GM23338 (cell line): Measurements from ENCODE around the gene NFIC. TPM values are rescaled to one million over a fixed set of nuclear protein-coding genes. Genes with fewer than 3 reads are reported as not detected.

ENCODE experiments used
- ATAC-seq: fragments of 200-7000 bp; cut with Tn5 transposase; 3 replicates; pipeline ENCODE4 v1.9.1; 2020
- DNase-seq: peaks from one replicate; pipeline ENCODE4 v3.0.0-alpha.2; 2015; ENCODE audit warnings: low spot score
- H2AFZ ChIP-seq: fragments of 200-600 bp; sonication (generic); 2 replicates; pipeline ENCODE4 v1.8.0; 2016; ENCODE audit warnings: antibody characterized with exemption, mild to moderate bottlenecking, moderate library complexity
- H3F3A ChIP-seq: fragments of 200-600 bp; sonication (generic); replicated peaks from 2 replicates; pipeline ENCODE4 v1.8.0; 2017; ENCODE audit warnings: antibody characterized with exemption, mixed run types, low read depth
- H3K27ac ChIP-seq: fragments of 200-600 bp; sonication (generic); 2 replicates; pipeline ENCODE4 v1.6.1; 2016; ENCODE audit warnings: low read depth
- H3K27me3 ChIP-seq: fragments of 200-600 bp; sonication (generic); 2 replicates; pipeline ENCODE4 v1.8.0; 2016; ENCODE audit warnings: mild to moderate bottlenecking, mixed run types, moderate library complexity; ENCODE audit not compliant: insufficient read depth
- H3K36me3 ChIP-seq: fragments of 200-600 bp; sonication (generic); 2 replicates; pipeline ENCODE4 v1.8.0; 2016; ENCODE audit warnings: mild to moderate bottlenecking; ENCODE audit not compliant: insufficient read depth
- H3K4me1 ChIP-seq: fragments of 200-600 bp; sonication (generic); 2 replicates; pipeline ENCODE4 v1.8.0; 2016; ENCODE audit warnings: mild to moderate bottlenecking, moderate library complexity; ENCODE audit not compliant: insufficient read depth
- H3K4me2 ChIP-seq: fragments of 200-600 bp; sonication (generic); 2 replicates; pipeline ENCODE4 v1.7.1; 2017; ENCODE audit warnings: mixed run types
- H3K4me3 ChIP-seq: fragments of 200-600 bp; sonication (generic); 2 replicates; pipeline ENCODE4 v1.6.1; 2016; ENCODE audit warnings: mixed run types
- H3K79me2 ChIP-seq: fragments of 200-600 bp; sonication (generic); replicated peaks from 2 replicates; pipeline ENCODE4 v1.8.0; 2017; ENCODE audit warnings: mild to moderate bottlenecking; ENCODE audit not compliant: insufficient read depth
- H3K9me2 ChIP-seq: fragments of 200-600 bp; sonication (generic); 2 replicates; pipeline ENCODE4 v1.8.0; 2017; ENCODE audit not compliant: insufficient read depth
- H4K20me1 ChIP-seq: fragments of 200-600 bp; sonication (generic); replicated peaks from 2 replicates; pipeline ENCODE4 v1.8.0; 2017; ENCODE audit warnings: mild to moderate bottlenecking; ENCODE audit not compliant: insufficient read depth
- H3K27ac Mint-ChIP-seq: 2 replicates; pipeline ENCODE4 v1.8.0; 2020; ENCODE audit warnings: inconsistent platforms, mild to moderate bottlenecking, moderate library complexity, mixed read lengths
- H3K27me3 Mint-ChIP-seq: 3 replicates; pipeline ENCODE4 v1.8.0; 2022; ENCODE audit warnings: low read depth, mild to moderate bottlenecking, moderate library complexity, mixed read lengths, inconsistent platforms; ENCODE audit not compliant: insufficient read depth, poor library complexity
- H3K36me3 Mint-ChIP-seq: 3 replicates; pipeline ENCODE4 v1.8.0; 2021; ENCODE audit warnings: low read depth, mild to moderate bottlenecking, inconsistent platforms, moderate library complexity, mixed read lengths
- H3K4me1 Mint-ChIP-seq: 3 replicates; pipeline ENCODE4 v1.8.0; 2020; ENCODE audit warnings: mild to moderate bottlenecking, inconsistent platforms, mixed read lengths
- H3K4me3 Mint-ChIP-seq: 3 replicates; pipeline ENCODE4 v1.8.0; 2021; ENCODE audit warnings: moderate library complexity, mild to moderate bottlenecking, inconsistent platforms, mixed read lengths
- H3K9me3 Mint-ChIP-seq: 3 replicates; pipeline ENCODE4 v1.8.0; 2020; ENCODE audit warnings: moderate library complexity, mild to moderate bottlenecking, inconsistent platforms, mixed read lengths
- EZH2 ChIP-seq: fragments of 200-600 bp; sonication (generic); IDR thresholded peaks from one replicate; pipeline ENCODE4 v1.8.0; 2017; ENCODE audit warnings: antibody characterized with exemption, mild to moderate bottlenecking, low read depth; ENCODE audit not compliant: unreplicated experiment
- EZH2phosphoT487 ChIP-seq: fragments of 200-600 bp; sonication (generic); IDR thresholded peaks from one replicate; pipeline ENCODE4 v1.8.1; 2018; ENCODE audit warnings: antibody characterized with exemption; ENCODE audit not compliant: unreplicated experiment
- NANOG ChIP-seq: IDR thresholded peaks from 2 replicates; pipeline ENCODE4 v1.6.1; 2016; ENCODE audit warnings: antibody characterized with exemption, borderline replicate concordance
- POLR2AphosphoS5 ChIP-seq: IDR thresholded peaks from 2 replicates; pipeline ENCODE4 v1.6.1; 2016; ENCODE audit warnings: antibody characterized with exemption, low read depth
- ZNF331 ChIP-seq: fragments of 250-450 bp; sonication (Bioruptor Pico); IDR thresholded peaks from 2 replicates; pipeline ENCODE4 v1.5.0; 2020; ENCODE audit warnings: low read depth, mild to moderate bottlenecking, moderate library complexity
- polyA plus RNA-seq: library from polyadenylated mRNA; unstranded; fragments of >200 nt; fragmentation: Nextera tagmentation; extraction: Ambion mirVana; gene quantifications from 2 replicates; pipeline ENCODE4 v1.2.1, GENCODE V29; 2016
- total RNA-seq: library from RNA; depleted of rRNA; stranded (reverse); fragments of >200 nt; shearing (Covaris generic); gene quantifications from 2 replicates; pipeline ENCODE4 v1.2.3, GENCODE V29; 2014

NFIC gene
- total and polyA plus RNA-seq, 2 experiments from 2014 or later = 1.3 to 5.3 TPM

- Mint-ChIP-seq H3K4me1 (peaks cover 24% of the 10 kb centered on the region), H3K9me3 (peaks cover 2% of the 10 kb centered on the region; the same call in 1 of the 3 replicates), H3K4me3 (no peak overlapping the region; the same call in 2 of the 3 replicates), H3K27me3 (peaks cover 81% of the 10 kb centered on the region), H3K27ac (no peak overlapping the region), H3K36me3 (peaks cover 3% of the 10 kb centered on the region; the same call in 1 of the 3 replicates)
- peaks cover 7% of the 10 kb centered on the region; the same call in 1 of the 2 replicates for H3K4me1 ChIP-seq
- no peak overlapping the region for H3K4me2 ChIP-seq
- peaks cover 94% of the 10 kb centered on the region for H3K27me3 ChIP-seq
- H3K79me2 ChIP-seq = no peaks in the 10 kb centered on the region
- DNase-seq = no peak
- H3F3A ChIP-seq = peaks cover 4% of the 10 kb centered on the region; the same call in 1 of the 2 replicates
- H3K9me2 ChIP-seq = no peaks in the 10 kb centered on the region
- H3K4me3 ChIP-seq = no peak overlapping the region
- H3K27ac ChIP-seq = no peak overlapping the region
- peak; percentile 76 for TF ChIP-seq EZH2
- TF ChIP-seq ZNF331 (CRISPR knock-in tag) = no peak
- H2AFZ ChIP-seq = no peak overlapping the region
- H3K36me3 ChIP-seq = no peaks in the 10 kb centered on the region
- ATAC-seq = no peak
- peaks cover 14% of the 10 kb centered on the region; the same call in 1 of the 2 replicates for H4K20me1 ChIP-seq
Measured at GRCh38 chr19:3362217-3362906, 4.0 kb upstream of the NFIC start.

- Histone ChIP-seq H3K36me3 (no peaks in the 10 kb centered on the region), H2AFZ (no peak overlapping the region), H3K4me1 (peaks cover 7% of the 10 kb centered on the region; the same call in 1 of the 2 replicates), H3K9me2 (no peaks in the 10 kb centered on the region), H3F3A (peaks cover 5% of the 10 kb centered on the region; the same call in 1 of the 2 replicates), H3K79me2 (no peaks in the 10 kb centered on the region), H3K27me3 (peaks cover 94% of the 10 kb centered on the region), H3K4me2 (no peak overlapping the region), H3K27ac (no peak overlapping the region), H3K4me3 (no peak overlapping the region), H4K20me1 (peaks cover 12% of the 10 kb centered on the region; the same call in 1 of the 2 replicates)
- Mint-ChIP-seq H3K9me3 (peaks cover 2% of the 10 kb centered on the region; the same call in 2 of the 3 replicates), H3K4me1 (peaks cover 25% of the 10 kb centered on the region), H3K4me3 (no peak overlapping the region; the same call in 2 of the 3 replicates), H3K27me3 (peaks cover 82% of the 10 kb centered on the region), H3K36me3 (no peaks in the 10 kb centered on the region; the same call in 2 of the 3 replicates), H3K27ac (no peak overlapping the region)
- no peak for ATAC-seq
- peak; percentile 38 for TF ChIP-seq EZH2
- no peak for TF ChIP-seq EZH2phosphoT487
- DNase-seq = no peak
Measured at GRCh38 chr19:3363841-3364500, 2.4 kb upstream of the NFIC start.

GRCh38 chr19:3364501-3364858 is 1.9 kb upstream of the NFIC start:
- Mint-ChIP-seq H3K4me1 (peaks cover 27% of the 10 kb centered on the region), H3K36me3 (no peaks in the 10 kb centered on the region; the same call in 2 of the 3 replicates), H3K27me3 (peaks cover 86% of the 10 kb centered on the region), H3K27ac (no peak overlapping the region), H3K4me3 (no peak overlapping the region), H3K9me3 (peaks cover 2% of the 10 kb centered on the region; the same call in 2 of the 3 replicates)
- Histone ChIP-seq H3K79me2 (no peaks in the 10 kb centered on the region), H4K20me1 (peaks cover 12% of the 10 kb centered on the region; the same call in 1 of the 2 replicates), H3K4me3 (no peak overlapping the region), H3K27me3 (peaks cover 96% of the 10 kb centered on the region), H3K4me2 (no peak overlapping the region), H3F3A (peaks cover 5% of the 10 kb centered on the region; the same call in 1 of the 2 replicates), H3K27ac (no peak overlapping the region), H2AFZ (no peak overlapping the region), H3K36me3 (no peaks in the 10 kb centered on the region), H3K4me1 (peaks cover 7% of the 10 kb centered on the region; the same call in 1 of the 2 replicates), H3K9me2 (no peaks in the 10 kb centered on the region)
- no peak for DNase-seq
- no peak for ATAC-seq
- no peak for TF ChIP-seq NANOG
- TF ChIP-seq POLR2AphosphoS5 = no peak
- peak; percentile 73 for TF ChIP-seq EZH2
- no peak for TF ChIP-seq EZH2phosphoT487
